T-helper 9 cell (primary cell): ENCODE results near the gene TCP11X1.
"Not testable (repeated sequence)": the region's sequence is repeated elsewhere in the genome, so short reads cannot be mapped to it uniquely, and the experiment has no call there.

Source experiments
- DNase-seq: peaks from one replicate; pipeline ENCODE4 v3.0.0-alpha.2; 2020
- total RNA-seq, 2 donors: gene quantifications; one replicate each; lab custom pipeline; 2026; lab: John Stamatoyannopoulos, UW

The TCP11X1 gene
- total RNA-seq, result 0 reads per million in 2 donors

DNA sequence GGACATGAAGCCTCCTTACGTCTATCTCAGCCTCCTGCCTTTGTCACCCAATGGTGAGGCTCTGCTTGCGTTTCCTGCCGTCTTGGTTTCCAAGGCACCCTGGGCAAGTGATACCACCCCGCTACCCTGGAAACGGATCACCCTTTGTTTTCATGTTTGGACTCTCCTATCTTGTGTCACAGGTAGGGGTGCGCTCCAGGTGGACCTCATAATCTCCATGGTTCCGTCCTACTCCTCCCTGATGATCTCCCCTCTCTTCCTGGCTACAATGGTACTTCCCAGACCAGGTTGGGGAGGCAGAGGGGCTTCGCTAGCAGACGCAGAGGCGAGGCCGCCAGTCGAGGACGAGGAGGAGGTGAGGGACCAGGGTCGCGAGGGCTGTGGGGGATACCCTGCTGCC lies at the start of gene TCP11X1:
TSS of gene TCP11X1 (plus strand) at position 316 of the 400 bp plus-strand sequence.
- DNase-seq, result not testable (repeated sequence)

DNA sequence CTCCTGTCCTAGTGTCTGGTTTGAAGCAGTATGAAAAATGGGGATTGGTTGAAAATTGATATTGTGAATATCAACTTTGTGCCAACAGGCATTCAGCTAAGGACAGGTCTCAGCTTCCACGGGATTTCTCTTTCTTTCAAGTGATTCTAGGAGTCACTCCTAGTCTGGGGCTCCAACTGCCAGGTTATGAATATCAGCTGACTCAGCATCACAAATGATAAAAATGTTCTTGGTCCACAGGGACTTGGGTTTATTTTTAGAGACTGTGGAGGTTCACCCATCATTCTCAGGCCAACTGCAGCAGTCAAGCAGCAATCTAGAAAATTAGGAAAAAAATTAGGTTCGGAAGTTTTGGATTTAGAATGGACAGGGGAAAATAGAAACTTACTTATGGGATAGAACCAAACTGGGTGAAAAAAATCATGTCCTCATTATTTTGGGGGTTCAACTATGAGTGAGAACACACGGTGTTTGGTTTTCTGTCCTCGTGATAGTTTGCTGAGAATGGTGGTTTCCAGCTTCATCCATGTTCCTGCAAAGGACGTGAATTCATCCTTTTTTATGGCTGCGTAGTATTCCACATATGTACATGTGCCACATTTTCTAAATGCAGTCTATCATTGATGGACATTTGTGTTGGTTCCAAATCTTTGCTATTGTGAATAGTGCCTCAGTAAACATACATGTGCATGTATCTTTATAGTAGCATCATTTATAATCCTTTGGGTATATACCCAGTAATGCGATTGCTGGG lies 29.0 kb upstream of the TCP11X1 start:
- no peak for DNase-seq

DNA sequence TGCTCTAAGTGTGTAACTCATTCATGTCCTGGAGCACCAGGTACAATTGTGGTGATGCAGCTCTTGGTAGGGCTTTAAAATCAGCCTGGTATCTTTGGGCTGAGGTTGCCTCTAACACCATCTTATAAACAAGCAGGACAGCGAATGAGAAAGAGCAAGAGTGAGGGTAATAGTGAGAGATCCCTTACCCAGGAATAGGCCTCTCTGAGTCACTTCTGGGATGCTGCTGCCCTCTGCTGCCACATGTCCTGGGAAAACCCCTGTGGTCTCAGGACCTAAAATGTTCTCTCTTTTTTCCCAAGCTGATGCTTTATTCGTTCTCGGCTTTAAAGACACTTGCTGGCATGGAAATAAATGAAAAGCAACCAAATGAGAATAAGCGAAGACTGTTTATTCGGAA lies 7.2 kb upstream of the TCP11X1 start:
- not testable (repeated sequence) for DNase-seq

DNA sequence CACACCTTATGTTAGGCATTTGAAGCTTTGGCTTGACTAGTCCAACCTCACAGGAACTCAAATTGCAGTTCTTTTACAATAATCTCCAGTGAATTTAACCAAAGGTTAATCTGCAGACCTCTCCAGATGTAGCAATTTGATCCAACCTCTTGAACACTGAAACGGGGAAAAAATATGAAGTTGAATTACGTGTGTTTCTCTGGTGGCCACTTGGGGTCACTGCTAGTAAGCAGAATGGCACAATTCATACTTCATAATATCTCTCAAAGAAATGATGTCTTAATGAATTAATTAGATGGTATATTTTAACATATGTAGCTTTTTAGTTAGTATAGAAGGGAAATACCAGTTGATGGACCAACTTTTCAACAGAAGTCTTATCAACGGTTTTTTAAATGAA lies 1.4 kb downstream of the TCP11X1 start:
- not testable (repeated sequence) for DNase-seq

DNA sequence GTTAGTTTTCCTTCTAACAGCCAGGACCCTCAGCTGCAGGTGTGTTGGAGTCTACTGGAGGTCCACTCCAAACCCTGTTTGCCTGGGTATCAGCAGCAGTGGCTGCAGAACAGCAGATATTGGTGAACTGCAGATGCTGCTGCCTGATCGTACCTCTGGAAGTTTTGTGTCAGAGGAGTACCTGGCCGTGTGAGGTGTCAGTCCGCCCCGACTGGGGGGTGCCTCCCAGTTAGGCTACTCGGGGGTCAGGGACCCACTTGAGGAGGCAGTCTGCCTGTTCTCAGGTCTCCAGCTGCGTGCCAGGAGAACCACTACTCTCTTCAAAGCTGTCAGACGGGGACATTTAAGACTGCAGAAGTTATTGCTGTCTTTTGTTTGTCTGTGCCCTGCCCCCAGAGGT lies 20.6 kb downstream of the TCP11X1 start:
- DNase-seq, result not testable (repeated sequence)

DNA sequence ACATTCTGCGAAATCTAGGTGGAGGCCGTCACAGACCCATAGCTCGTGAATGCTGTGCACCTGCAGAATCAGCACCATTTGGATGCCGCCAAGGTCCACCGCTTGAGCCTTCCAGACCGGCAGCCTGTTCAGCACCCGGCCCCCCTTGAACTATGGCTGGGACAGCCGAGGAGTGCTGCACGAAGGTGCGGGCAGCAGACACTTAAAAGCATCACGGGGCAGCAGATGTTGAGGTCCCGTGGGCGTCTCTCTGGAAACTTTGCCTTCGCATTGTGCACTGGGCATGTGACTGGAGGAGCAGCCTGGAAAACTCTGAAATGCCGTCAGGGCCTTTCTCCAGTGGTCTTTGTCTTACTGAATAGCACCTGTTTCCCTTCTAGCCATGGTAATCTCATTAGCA lies 25.2 kb downstream of the TCP11X1 start:
- DNase-seq, result not testable (repeated sequence)

DNA sequence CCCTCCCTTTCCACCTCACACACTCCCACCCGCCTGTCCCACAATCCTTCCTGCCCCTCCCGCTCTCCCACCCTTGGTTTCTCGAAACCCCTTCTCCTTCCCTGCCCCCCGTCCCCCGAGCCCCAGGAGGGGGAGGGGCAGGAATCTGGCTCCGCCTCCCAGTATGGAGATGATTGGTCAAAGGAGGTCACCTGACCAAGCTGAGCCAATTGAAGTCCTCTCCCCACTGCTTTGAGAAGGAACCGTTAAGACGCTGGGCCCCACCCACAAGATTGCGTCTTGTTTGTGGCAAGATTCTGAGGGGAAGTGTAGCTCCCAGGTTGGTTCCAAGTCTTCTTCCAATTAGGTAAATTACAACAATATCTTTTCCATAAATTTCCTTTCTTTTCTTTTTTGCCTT lies 31.8 kb downstream of the TCP11X1 start, which contains the start of gene NXF2:
TSS of gene NXF2 (plus strand) at position 275 of the 400 bp plus-strand sequence. CDS start 59,912 bp downstream, outside the sequence.
- DNase-seq, result not testable (repeated sequence)

DNA sequence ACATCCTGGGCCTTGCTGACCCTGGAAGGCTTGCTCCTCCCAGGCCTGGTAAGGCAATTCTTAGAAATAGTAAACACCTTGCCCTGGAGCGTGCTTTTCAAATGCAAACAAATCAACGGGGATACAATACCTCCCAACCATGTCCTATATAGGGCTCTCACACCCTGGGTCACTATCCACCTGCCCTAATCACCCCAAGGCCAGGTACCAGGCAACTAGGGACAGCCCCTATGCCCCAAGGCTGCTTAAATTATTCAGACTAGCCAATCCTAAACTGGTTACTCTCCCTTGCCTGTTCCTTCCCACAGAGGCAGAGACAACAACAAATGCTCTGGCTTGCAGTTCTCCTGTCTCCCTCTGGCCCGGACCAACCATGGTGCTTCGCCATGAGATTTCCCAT lies 57.1 kb downstream of the TCP11X1 start:
- DNase-seq, result not testable (repeated sequence)
